GM12801 (cell line): ENCODE results near the gene POLR3F.

Experiments
- TF ChIP-seq, protein P1 (sequence below): IDR thresholded peaks from one replicate; pipeline ENCODE4 v1.5.1; 2011; ENCODE audit warnings: control low read depth; ENCODE audit not compliant: insufficient read length; ENCODE audit errors: extremely low read depth

POLR3F gene

DNA sequence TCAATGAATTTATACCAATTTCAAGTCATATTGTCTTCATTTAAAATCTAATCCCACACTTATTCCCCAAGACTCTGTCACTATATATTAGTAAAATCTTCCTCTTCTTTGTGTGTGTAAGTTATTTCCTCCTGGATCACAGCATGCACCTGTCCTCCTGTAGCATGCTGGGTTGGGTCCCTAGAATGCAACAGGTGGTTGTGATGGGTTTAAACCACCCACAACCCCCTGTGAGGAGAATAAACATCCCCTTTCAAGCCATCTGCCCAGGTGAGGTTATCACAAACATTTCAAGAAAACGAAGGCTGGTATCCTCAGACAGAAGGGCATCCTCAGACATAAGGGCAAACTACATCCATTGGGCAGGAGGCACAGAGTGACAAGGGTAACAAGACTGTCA is 26.8 kb upstream of the POLR3F start:
- TF ChIP-seq, protein P1, sequence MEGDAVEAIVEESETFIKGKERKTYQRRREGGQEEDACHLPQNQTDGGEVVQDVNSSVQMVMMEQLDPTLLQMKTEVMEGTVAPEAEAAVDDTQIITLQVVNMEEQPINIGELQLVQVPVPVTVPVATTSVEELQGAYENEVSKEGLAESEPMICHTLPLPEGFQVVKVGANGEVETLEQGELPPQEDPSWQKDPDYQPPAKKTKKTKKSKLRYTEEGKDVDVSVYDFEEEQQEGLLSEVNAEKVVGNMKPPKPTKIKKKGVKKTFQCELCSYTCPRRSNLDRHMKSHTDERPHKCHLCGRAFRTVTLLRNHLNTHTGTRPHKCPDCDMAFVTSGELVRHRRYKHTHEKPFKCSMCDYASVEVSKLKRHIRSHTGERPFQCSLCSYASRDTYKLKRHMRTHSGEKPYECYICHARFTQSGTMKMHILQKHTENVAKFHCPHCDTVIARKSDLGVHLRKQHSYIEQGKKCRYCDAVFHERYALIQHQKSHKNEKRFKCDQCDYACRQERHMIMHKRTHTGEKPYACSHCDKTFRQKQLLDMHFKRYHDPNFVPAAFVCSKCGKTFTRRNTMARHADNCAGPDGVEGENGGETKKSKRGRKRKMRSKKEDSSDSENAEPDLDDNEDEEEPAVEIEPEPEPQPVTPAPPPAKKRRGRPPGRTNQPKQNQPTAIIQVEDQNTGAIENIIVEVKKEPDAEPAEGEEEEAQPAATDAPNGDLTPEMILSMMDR = no peak

DNA sequence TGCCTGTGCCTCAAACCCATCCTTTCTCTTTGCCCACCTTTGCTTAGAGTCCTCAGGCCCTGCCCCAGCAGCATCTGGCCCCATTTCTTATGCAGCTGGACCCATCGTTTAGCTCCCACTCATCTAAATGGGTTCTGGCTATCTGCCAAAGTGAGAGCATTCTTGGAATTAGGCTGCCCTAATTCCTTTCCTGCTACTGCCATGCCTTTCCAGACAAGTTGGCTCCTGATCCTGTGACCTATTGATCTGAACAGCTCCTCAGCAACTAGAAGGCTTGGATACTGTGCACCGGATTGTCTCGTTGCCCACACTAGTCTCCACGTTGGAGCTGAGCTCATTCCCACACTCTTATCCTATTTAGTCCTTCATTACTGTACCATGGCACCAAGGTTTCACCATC is 23.3 kb upstream of the POLR3F start:
- TF ChIP-seq, protein P1 = no peak

DNA sequence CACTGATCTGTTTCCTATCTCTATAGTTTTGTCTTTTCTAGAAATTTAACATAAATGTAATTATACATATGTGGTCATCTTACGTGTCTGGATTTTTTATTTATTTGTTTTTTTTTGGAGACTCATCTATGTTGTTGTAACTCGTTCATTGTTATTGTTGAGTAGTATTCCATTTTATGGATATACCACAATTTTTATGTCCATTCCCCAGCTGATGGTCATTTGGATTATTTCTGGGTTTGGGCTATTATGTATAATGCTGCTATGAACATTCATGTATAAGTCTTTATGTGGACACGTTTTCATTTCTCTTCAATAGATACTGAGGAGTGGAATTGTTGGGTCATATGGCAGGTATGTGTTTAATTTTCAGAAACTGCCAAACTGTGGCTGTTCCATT is 10.6 kb upstream of the POLR3F start:
- TF ChIP-seq, protein P1 = no peak

DNA sequence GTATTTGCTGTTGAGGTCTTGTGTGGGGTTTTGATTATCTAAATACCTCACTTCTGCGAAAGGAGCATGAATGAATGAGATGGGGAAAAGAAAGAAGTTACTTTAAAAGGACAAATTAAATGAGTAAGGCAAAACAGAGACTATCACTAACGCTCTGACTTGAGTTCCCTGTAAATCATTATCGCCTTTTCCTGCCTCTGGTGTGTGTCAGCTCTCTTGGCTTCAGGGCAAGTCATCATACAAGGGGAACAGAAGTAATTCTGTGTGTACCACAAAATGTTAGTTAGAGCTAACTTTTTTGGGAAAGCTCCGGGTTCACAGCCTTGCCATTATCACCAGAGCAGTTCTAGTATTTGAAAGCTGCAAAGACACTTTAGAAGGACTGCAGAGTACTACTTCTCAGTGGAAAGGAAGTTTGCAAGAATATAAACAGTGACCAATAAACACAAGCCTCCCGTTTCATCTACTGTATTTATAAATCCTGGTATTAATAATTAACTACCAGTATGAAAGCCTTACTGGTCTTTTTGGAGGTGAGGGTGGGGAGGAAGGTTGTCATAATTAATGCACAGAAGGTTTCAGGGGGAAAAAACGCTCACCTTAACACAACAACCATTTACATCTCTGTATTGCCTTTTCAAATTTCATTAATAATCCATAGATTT is 1.5 kb upstream of the POLR3F start:
- TF ChIP-seq, protein P1 = no peak

DNA sequence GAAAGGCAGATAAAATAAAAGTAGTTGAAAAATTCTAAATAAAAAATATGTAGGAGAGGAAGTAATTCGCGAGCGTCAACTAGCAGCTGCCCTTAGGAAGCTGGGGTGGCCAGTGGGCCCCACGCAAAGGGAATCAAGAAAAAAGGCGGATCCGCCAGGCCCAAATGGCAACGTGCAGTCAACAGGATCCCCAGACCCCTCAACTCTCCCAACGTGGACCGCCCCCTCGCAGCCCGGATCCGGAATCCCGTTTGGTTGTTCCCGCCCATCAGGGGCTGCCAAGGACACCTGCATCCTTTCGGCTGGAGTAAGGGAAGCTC is 656 bp upstream of the POLR3F start:
- TF ChIP-seq, protein P1 = no peak

DNA sequence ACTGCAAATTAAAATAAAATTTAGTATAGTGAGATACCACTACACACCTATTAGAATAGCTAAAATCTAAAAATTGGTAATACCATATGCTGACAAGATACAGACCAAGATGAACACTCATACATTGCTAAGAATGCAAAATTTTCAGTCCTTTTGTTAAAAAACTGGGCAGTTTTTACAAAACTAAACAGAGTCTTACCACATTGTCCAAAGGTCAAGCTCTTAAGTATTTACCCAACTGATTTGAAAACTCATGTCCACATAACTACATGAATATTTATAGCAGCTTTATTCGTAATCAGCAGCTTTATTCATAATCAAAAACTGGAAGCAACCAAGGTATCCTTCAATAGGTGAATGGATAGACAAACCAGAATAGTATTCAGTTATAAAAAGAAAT is 10.0 kb downstream of the POLR3F start:
- TF ChIP-seq, protein P1 = no peak

DNA sequence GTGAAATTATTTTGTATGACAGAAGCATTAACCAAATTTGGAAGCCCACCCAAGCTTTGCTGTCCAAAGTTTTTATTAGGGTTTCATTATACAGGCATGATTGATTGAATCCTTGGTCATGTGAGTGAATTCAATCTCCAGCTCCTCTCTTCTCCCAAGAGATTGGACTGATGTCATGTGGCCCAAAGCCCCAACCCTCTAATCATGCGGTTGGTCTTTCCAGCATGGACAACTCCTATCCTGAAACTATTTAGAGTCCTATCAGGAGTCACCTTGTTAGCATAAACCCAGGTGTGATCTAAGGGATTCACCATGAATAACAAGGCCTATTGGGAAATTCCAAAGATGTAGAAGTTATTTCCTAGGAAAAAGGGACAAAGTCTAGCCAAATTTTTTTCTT is 10.6 kb downstream of the POLR3F start:
- TF ChIP-seq, protein P1 = no peak
